Tibial nerve (tissue), 3 donors: ENCODE data around the gene ARMC9.

Experiments
- POLR2A ChIP-seq, 2 donors: fragments of 450-650 bp; IDR thresholded peaks; one replicate each; pipeline ENCODE4 v1.6.1; 2017; ENCODE audit warnings: antibody characterized with exemption in 2 of 2, mild to moderate bottlenecking in 2 of 2, moderate library complexity in 2 of 2
- TF ChIP-seq, protein P1 (sequence below), 5 experiments: fragments of 200-600 bp in 3 of 5; fragments of 450-650 bp in 2 of 5; sonication (generic) in 3 of 5; IDR thresholded peaks; one replicate each; pipeline ENCODE4 v1.5.1; 2016 to 2019; ENCODE audit warnings: antibody characterized with exemption in 5 of 5, mild to moderate bottlenecking in 3 of 5, moderate library complexity in 2 of 5

- no peak for TF ChIP-seq POLR2A (IDR thresholded peaks at IDR 0.05)
- TF ChIP-seq, protein P1, sequence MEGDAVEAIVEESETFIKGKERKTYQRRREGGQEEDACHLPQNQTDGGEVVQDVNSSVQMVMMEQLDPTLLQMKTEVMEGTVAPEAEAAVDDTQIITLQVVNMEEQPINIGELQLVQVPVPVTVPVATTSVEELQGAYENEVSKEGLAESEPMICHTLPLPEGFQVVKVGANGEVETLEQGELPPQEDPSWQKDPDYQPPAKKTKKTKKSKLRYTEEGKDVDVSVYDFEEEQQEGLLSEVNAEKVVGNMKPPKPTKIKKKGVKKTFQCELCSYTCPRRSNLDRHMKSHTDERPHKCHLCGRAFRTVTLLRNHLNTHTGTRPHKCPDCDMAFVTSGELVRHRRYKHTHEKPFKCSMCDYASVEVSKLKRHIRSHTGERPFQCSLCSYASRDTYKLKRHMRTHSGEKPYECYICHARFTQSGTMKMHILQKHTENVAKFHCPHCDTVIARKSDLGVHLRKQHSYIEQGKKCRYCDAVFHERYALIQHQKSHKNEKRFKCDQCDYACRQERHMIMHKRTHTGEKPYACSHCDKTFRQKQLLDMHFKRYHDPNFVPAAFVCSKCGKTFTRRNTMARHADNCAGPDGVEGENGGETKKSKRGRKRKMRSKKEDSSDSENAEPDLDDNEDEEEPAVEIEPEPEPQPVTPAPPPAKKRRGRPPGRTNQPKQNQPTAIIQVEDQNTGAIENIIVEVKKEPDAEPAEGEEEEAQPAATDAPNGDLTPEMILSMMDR (IDR thresholded peaks at IDR 0.05), result no peak
Observed at GRCh38 chr2:231284296-231284695, 85.9 kb downstream of the ARMC9 start.
